NCI-H1092 (cell line): Measurements from ENCODE around the gene NR1H4.
"Not testable (repeated sequence)": the region's sequence is repeated elsewhere in the genome, so short reads cannot be mapped to it uniquely, and the experiment has no call there.

Experiments used
- DNase-seq: peaks from one replicate; lab custom pipeline; 2025; lab: John Stamatoyannopoulos, UW

Gene NR1H4

GRCh38 chr12:100515968-100516367, 42.3 kb downstream of the NR1H4 start:
- no peak for DNase-seq

GRCh38 chr12:100518376-100518775, 44.7 kb downstream of the NR1H4 start:
- no peak for DNase-seq

GRCh38 chr12:100520048-100520769, 46.5 kb downstream of the NR1H4 start:
- DNase-seq = no peak

- DNase-seq = no peak
Observed at GRCh38 chr12:100521958-100522357, 48.3 kb downstream of the NR1H4 start.

GRCh38 chr12:100528034-100528433, 54.4 kb downstream of the NR1H4 start:
- DNase-seq = no peak

GRCh38 chr12:100528471-100529127, 54.9 kb downstream of the NR1H4 start:
- no peak for DNase-seq

- DNase-seq = no peak
Observed at GRCh38 chr12:100529756-100530350, 56.2 kb downstream of the NR1H4 start.

GRCh38 chr12:100533376-100533775, 59.7 kb downstream of the NR1H4 start:
- no peak for DNase-seq

- no peak for DNase-seq
Observed at GRCh38 chr12:100534625-100535227, 61.1 kb downstream of the NR1H4 start.

- DNase-seq = no peak
Observed at GRCh38 chr12:100539202-100539601, 65.5 kb downstream of the NR1H4 start.

- no peak for DNase-seq
Observed at GRCh38 chr12:100544165-100544564, 70.5 kb downstream of the NR1H4 start.

- DNase-seq = no peak
Observed at GRCh38 chr12:100545092-100545491, 71.4 kb downstream of the NR1H4 start.

- DNase-seq = no peak
Observed at GRCh38 chr12:100553936-100554335, 80.3 kb downstream of the NR1H4 start.

GRCh38 chr12:100554608-100555077, 81.0 kb downstream of the NR1H4 start:
- DNase-seq = peak; percentile 55

- DNase-seq = no peak
Observed at GRCh38 chr12:100555722-100556121, 82.1 kb downstream of the NR1H4 start.

GRCh38 chr12:100557357-100557756, 83.7 kb downstream of the NR1H4 start:
- DNase-seq = no peak

GRCh38 chr12:100559261-100559660, 85.6 kb downstream of the NR1H4 start:
- not testable (repeated sequence) for DNase-seq

GRCh38 chr12:100564090-100564489, 90.4 kb downstream of the NR1H4 start:
- no peak for DNase-seq

GRCh38 chr12:100564905-100565467, 91.3 kb downstream of the NR1H4 start:
- no peak for DNase-seq

- no peak for DNase-seq
Observed at GRCh38 chr12:100565987-100566545, 92.4 kb downstream of the NR1H4 start.

GRCh38 chr12:100566887-100567637, 93.4 kb downstream of the NR1H4 start:
- DNase-seq = no peak
